Bronchial smooth muscle cell (primary cell): ENCODE measurements around the gene CEP135. TPM values are rescaled to one million over a fixed set of nuclear protein-coding genes. Genes with fewer than 3 reads are reported as not detected.

ENCODE experiments used
- total RNA-seq: library from RNA; depleted of rRNA; stranded (reverse); fragments of >200 nt; gene quantifications from 2 replicates; pipeline ENCODE4 v1.2.1, GENCODE V29; 2014

The CEP135 gene, protein sequence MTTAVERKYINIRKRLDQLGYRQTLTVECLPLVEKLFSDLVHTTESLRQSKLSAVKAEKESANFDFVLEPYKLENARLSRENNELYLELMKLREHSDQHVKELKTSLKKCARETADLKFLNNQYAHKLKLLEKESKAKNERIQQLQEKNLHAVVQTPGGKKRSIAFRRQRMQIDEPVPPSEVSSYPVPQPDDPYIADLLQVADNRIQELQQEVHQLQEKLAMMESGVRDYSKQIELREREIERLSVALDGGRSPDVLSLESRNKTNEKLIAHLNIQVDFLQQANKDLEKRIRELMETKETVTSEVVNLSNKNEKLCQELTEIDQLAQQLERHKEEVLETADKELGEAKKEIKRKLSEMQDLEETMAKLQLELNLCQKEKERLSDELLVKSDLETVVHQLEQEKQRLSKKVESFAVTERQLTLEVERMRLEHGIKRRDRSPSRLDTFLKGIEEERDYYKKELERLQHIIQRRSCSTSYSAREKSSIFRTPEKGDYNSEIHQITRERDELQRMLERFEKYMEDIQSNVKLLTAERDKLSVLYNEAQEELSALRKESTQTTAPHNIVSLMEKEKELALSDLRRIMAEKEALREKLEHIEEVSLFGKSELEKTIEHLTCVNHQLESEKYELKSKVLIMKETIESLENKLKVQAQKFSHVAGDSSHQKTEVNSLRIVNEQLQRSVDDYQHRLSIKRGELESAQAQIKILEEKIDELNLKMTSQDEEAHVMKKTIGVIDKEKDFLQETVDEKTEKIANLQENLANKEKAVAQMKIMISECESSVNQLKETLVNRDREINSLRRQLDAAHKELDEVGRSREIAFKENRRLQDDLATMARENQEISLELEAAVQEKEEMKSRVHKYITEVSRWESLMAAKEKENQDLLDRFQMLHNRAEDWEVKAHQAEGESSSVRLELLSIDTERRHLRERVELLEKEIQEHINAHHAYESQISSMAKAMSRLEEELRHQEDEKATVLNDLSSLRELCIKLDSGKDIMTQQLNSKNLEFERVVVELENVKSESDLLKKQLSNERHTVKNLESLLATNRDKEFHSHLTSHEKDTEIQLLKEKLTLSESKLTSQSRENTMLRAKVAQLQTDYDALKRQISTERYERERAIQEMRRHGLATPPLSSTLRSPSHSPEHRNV
- 3.9 and 4.7 TPM in 2 replicates for total RNA-seq

DNA sequence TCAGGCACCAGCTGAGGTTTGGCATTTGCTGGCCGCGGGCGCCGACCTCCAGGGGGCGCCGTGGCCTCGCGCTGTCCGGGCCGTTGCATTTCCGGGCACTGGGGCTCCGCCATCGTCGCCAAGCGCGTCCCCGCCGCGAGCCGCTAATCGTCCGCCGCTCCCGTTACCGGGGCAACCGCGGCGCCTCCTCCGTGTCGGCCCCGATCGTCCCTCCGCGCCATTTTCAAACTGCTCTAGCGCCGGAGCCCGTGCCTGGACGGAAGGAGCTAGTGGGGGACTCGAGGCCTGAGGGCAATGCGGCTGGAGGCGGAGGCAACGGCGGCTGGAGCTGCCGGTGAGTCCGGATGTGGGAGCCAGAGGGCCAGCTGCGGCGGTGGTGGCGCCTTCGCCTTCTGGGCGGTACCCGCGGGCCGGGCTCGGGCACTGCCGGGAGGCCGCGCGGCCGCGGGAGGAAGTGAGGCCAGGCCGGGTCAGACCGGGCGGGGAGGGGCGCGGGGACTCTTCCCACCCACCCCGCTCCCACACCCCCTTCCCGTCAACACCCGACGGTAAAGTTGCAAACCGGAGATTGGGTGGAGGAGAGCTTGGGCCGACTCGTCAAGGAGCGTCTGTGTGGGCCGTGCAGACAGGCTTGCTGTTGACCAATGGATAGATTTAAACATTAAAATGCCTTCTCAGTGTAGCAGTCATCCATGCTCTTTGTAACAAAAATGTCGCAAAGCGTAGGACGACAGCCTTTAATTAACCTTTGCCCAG, at the start of gene CEP135:
Gene CEP135 (plus strand): TSS at position 220 of the 756 bp plus-strand sequence. CDS start 3,186 bp downstream, outside the sequence.

Other genes with a start within 250 kb of the CEP135 start
- 0.09 TPM in 1 of 2 replicates, not detected in the other for gene EXOC1L, start 129.2 kb upstream of the CEP135 start, total RNA-seq
- gene EXOC1, start 95.3 kb upstream of the CEP135 start, total RNA-seq, result 41.3 and 50.2 TPM in 2 replicates